Astrocyte (in vitro differentiated cells and primary cell): ENCODE measurements around the gene CUL2. TPM values are rescaled to one million over a fixed set of nuclear protein-coding genes. Genes with fewer than 3 reads are reported as not detected.

Experiments
- DNase-seq: peaks from one replicate; pipeline ENCODE4 v3.0.0-alpha.2; 2010; ENCODE audit warnings: low read depth
- FAIRE-seq: peaks from 2 replicates; lab custom pipeline; 2011; peaks lifted over from hg19 to GRCh38; lab: Jason Lieb, UNC
- H2AFZ ChIP-seq: 2 replicates; pipeline ENCODE4 v1.6.0; 2012; ENCODE audit warnings: low read depth, low read length, inconsistent platforms
- H3K27ac ChIP-seq: 2 replicates; pipeline ENCODE4 v1.5.1; 2011; ENCODE audit warnings: low read depth, low read length, inconsistent platforms
- H3K27me3 ChIP-seq: 2 replicates; pipeline ENCODE4 v1.6.0; 2011; ENCODE audit warnings: low read length, inconsistent platforms; ENCODE audit not compliant: insufficient read depth
- H3K36me3 ChIP-seq: 2 replicates; pipeline ENCODE4 v1.5.1; 2011; ENCODE audit warnings: low read length, inconsistent platforms; ENCODE audit not compliant: insufficient read depth
- H3K4me1 ChIP-seq: 2 replicates; pipeline ENCODE4 v1.5.1; 2011; ENCODE audit warnings: low read length, inconsistent platforms; ENCODE audit not compliant: insufficient read depth
- H3K4me2 ChIP-seq: 2 replicates; pipeline ENCODE4 v1.6.0; 2012; ENCODE audit warnings: low read length, inconsistent platforms
- H3K4me3 ChIP-seq: 2 replicates; pipeline ENCODE4 v1.5.1; 2011; ENCODE audit warnings: low read depth, mild to moderate bottlenecking, low read length, inconsistent platforms; ENCODE audit not compliant: insufficient read depth
- H3K79me2 ChIP-seq: 2 replicates; pipeline ENCODE4 v1.6.0; 2012; ENCODE audit warnings: mild to moderate bottlenecking, low read length, inconsistent platforms; ENCODE audit not compliant: insufficient read depth
- H3K9ac ChIP-seq: 2 replicates; pipeline ENCODE4 v1.6.0; 2012; ENCODE audit warnings: mild to moderate bottlenecking, low read length, inconsistent platforms
- H3K9me3 ChIP-seq: 2 replicates; pipeline ENCODE4 v1.5.1; 2012; ENCODE audit warnings: low read depth, mild to moderate bottlenecking, low read length, inconsistent platforms; ENCODE audit not compliant: insufficient read depth
- H4K20me1 ChIP-seq: 2 replicates; pipeline ENCODE4 v1.6.0; 2012; ENCODE audit warnings: low read length, inconsistent platforms; ENCODE audit not compliant: insufficient read depth
- H3K27ac Mint-ChIP-seq: one replicate; pipeline ENCODE4 v1.8.0; 2021; ENCODE audit warnings: mild to moderate bottlenecking, mixed read lengths; ENCODE audit not compliant: unreplicated experiment
- H3K27me3 Mint-ChIP-seq: one replicate; pipeline ENCODE4 v1.8.0; 2021; ENCODE audit warnings: low read depth, mixed read lengths; ENCODE audit not compliant: unreplicated experiment
- H3K36me3 Mint-ChIP-seq: one replicate; pipeline ENCODE4 v1.8.0; 2021; ENCODE audit warnings: low read depth, mixed read lengths; ENCODE audit not compliant: unreplicated experiment
- H3K4me1 Mint-ChIP-seq: one replicate; pipeline ENCODE4 v1.8.0; 2021; ENCODE audit warnings: low read depth, mixed read lengths; ENCODE audit not compliant: unreplicated experiment
- H3K4me3 Mint-ChIP-seq: one replicate; pipeline ENCODE4 v1.8.0; 2021; ENCODE audit warnings: mild to moderate bottlenecking, moderate library complexity, mixed read lengths; ENCODE audit not compliant: unreplicated experiment
- H3K9me3 Mint-ChIP-seq: one replicate; pipeline ENCODE4 v1.8.0; 2021; ENCODE audit warnings: mild to moderate bottlenecking, mixed read lengths; ENCODE audit not compliant: unreplicated experiment
- EZH2 ChIP-seq: IDR thresholded peaks from 2 replicates; pipeline ENCODE4 v1.6.1; 2012; ENCODE audit warnings: mild to moderate bottlenecking, low read length, inconsistent platforms; ENCODE audit not compliant: insufficient read depth
- total RNA-seq: library from RNA; stranded (reverse); gene quantifications from 2 replicates; pipeline ENCODE4 v1.2.1, GENCODE V29; 2021
- TF ChIP-seq, protein P1 (sequence below): IDR thresholded peaks from 2 replicates; pipeline ENCODE4 v1.5.1; 2011; ENCODE audit warnings: low read depth, mild to moderate bottlenecking, inconsistent platforms, low read length, moderate library complexity; ENCODE audit not compliant: insufficient read depth

CUL2 gene
- total RNA-seq, 1 donor from 2014 or later: 48.0 TPM

DNA sequence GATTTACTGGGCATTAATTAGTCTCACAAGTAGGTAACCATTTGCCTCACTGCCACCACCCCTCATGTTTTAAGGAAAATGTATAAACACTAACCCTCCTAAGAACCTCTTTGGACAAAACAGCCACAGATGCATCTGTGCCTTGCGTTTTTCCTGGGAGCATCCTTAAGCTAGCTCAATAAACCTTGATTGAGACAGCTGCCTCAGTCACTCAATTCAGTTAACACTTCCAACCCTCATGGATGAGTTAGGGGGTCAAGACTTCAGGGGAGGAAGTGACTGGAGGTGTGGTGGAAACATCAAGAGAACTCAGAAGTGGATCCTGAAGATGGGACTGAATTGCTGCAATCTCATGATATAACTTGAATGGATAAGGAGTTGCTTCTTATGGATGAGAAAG is 31.5 kb downstream of the CUL2 start:
- Mint-ChIP-seq H3K27ac (peak overlapping the region; percentile 6), H3K9me3 (no peaks in the 10 kb centered on the region), H3K4me1 (peaks cover 22% of the 10 kb centered on the region), H3K36me3 (no peaks in the 10 kb centered on the region), H3K4me3 (no peak overlapping the region), H3K27me3 (no peaks in the 10 kb centered on the region)
- no peak overlapping the region for H3K4me3 ChIP-seq
- H3K36me3 ChIP-seq: peaks cover 12% of the 10 kb centered on the region
- no peak for TF ChIP-seq EZH2
- TF ChIP-seq, protein P1, sequence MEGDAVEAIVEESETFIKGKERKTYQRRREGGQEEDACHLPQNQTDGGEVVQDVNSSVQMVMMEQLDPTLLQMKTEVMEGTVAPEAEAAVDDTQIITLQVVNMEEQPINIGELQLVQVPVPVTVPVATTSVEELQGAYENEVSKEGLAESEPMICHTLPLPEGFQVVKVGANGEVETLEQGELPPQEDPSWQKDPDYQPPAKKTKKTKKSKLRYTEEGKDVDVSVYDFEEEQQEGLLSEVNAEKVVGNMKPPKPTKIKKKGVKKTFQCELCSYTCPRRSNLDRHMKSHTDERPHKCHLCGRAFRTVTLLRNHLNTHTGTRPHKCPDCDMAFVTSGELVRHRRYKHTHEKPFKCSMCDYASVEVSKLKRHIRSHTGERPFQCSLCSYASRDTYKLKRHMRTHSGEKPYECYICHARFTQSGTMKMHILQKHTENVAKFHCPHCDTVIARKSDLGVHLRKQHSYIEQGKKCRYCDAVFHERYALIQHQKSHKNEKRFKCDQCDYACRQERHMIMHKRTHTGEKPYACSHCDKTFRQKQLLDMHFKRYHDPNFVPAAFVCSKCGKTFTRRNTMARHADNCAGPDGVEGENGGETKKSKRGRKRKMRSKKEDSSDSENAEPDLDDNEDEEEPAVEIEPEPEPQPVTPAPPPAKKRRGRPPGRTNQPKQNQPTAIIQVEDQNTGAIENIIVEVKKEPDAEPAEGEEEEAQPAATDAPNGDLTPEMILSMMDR: no peak
- H3K9me3 ChIP-seq: no peaks in the 10 kb centered on the region
- no peak for FAIRE-seq
- H3K79me2 ChIP-seq: peaks cover 19% of the 10 kb centered on the region
- H3K4me1 ChIP-seq: peaks cover 17% of the 10 kb centered on the region
- peak overlapping the region; percentile 76 for H3K4me2 ChIP-seq
- H3K27me3 ChIP-seq: no peaks in the 10 kb centered on the region
- DNase-seq: no peak
- no peaks in the 10 kb centered on the region for H4K20me1 ChIP-seq
- peak overlapping the region; percentile 20 for H3K9ac ChIP-seq
- peak overlapping the region; percentile 58 for H3K27ac ChIP-seq
- H2AFZ ChIP-seq: no peak overlapping the region

- no peaks in the 10 kb centered on the region for H4K20me1 ChIP-seq
- no peaks in the 10 kb centered on the region for H3K27me3 ChIP-seq
- Mint-ChIP-seq H3K36me3 (no peaks in the 10 kb centered on the region), H3K27ac (peak overlapping the region; percentile 6), H3K4me1 (peaks cover 22% of the 10 kb centered on the region), H3K27me3 (no peaks in the 10 kb centered on the region), H3K4me3 (no peak overlapping the region), H3K9me3 (no peaks in the 10 kb centered on the region)
- peak overlapping the region; percentile 58 for H3K27ac ChIP-seq
- no peaks in the 10 kb centered on the region for H3K9me3 ChIP-seq
- H3K36me3 ChIP-seq: peaks cover 12% of the 10 kb centered on the region
- peaks cover 19% of the 10 kb centered on the region for H3K79me2 ChIP-seq
- H3K4me3 ChIP-seq: no peak overlapping the region
- TF ChIP-seq, protein P1: no peak
- no peak for TF ChIP-seq EZH2
- peak; percentile 95 for FAIRE-seq
- peak overlapping the region; percentile 20 for H3K9ac ChIP-seq
- H3K4me1 ChIP-seq: peaks cover 17% of the 10 kb centered on the region
- peak; percentile 95 for DNase-seq
- H3K4me2 ChIP-seq: peak overlapping the region; percentile 76
- no peak overlapping the region for H2AFZ ChIP-seq
Measured at GRCh38 chr10:35058134-35058533, 32.0 kb downstream of the CUL2 start.

DNA sequence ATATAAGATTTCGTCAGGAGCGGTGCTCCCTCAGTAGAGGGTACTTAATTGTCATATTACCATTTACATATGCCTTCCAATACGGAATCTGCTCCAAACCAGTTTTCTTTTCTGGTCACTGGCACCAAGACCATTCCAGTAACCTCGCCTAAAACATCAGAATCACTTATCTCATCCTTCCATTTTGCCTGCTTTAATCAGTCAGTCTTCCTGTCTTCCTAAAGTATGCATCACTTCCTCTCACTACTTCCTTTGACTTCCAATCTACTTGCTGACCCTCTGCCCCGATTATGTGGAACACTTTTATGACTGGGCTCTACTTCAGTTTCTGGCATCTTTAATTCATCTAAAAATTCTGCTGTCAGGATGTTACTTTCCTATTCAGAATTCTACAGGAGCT is 33.5 kb downstream of the CUL2 start:
- Histone ChIP-seq H3K4me2 (peak overlapping the region; percentile 34), H3K36me3 (peaks cover 12% of the 10 kb centered on the region), H4K20me1 (no peaks in the 10 kb centered on the region), H3K79me2 (peaks cover 19% of the 10 kb centered on the region), H3K9me3 (no peaks in the 10 kb centered on the region), H3K4me3 (no peak overlapping the region), H3K9ac (no peak overlapping the region), H3K4me1 (peaks cover 17% of the 10 kb centered on the region), H2AFZ (no peak overlapping the region), H3K27me3 (no peaks in the 10 kb centered on the region), H3K27ac (no peak overlapping the region)
- peaks cover 22% of the 10 kb centered on the region for H3K4me1 Mint-ChIP-seq
- H3K9me3 Mint-ChIP-seq: no peaks in the 10 kb centered on the region
- no peaks in the 10 kb centered on the region for H3K27me3 Mint-ChIP-seq
- DNase-seq: no peak
- peaks cover 4% of the 10 kb centered on the region for H3K36me3 Mint-ChIP-seq
- no peak overlapping the region for H3K27ac Mint-ChIP-seq
- no peak for TF ChIP-seq EZH2
- TF ChIP-seq, protein P1: no peak
- FAIRE-seq: peak; percentile 60
- no peak overlapping the region for H3K4me3 Mint-ChIP-seq
